Activated effector memory CD4-positive, alpha-beta T cell treated with anti-CD3 and anti-CD28 coated beads, Interleukin-2, amount 50 U/mL, for 16 hours (primary cell): ENCODE results near the gene EPC1.

Source experiments
- DNase-seq: peaks from one replicate; pipeline ENCODE4 v3.0.0-alpha.2; 2020

Gene EPC1

GRCh38 chr10:32330214-32330613 lies 16.7 kb downstream of the EPC1 start:
- no peak for DNase-seq

- DNase-seq: no peak
Observed at GRCh38 chr10:32329061-32329460, 17.9 kb downstream of the EPC1 start.

GRCh38 chr10:32328499-32328898 lies 18.5 kb downstream of the EPC1 start:
- DNase-seq: no peak

- DNase-seq: no peak
Observed at GRCh38 chr10:32327364-32327691, 19.6 kb downstream of the EPC1 start.

GRCh38 chr10:32326680-32327363 lies 20.1 kb downstream of the EPC1 start:
- DNase-seq: no peak

GRCh38 chr10:32326119-32326518 lies 20.8 kb downstream of the EPC1 start:
- no peak for DNase-seq

GRCh38 chr10:32323051-32323450 lies 23.9 kb downstream of the EPC1 start:
- no peak for DNase-seq

GRCh38 chr10:32321016-32321631 lies 25.8 kb downstream of the EPC1 start:
- DNase-seq: no peak

- no peak for DNase-seq
Observed at GRCh38 chr10:32318476-32318896, 28.5 kb downstream of the EPC1 start.

GRCh38 chr10:32317795-32318357 lies 29.1 kb downstream of the EPC1 start:
- DNase-seq: no peak

GRCh38 chr10:32315424-32315823 lies 31.5 kb downstream of the EPC1 start:
- no peak for DNase-seq

- DNase-seq: no peak
Observed at GRCh38 chr10:32314588-32314987, 32.4 kb downstream of the EPC1 start.

GRCh38 chr10:32308027-32308603 lies 38.8 kb downstream of the EPC1 start:
- DNase-seq: no peak

GRCh38 chr10:32307609-32308008 lies 39.3 kb downstream of the EPC1 start:
- no peak for DNase-seq

- DNase-seq: no peak
Observed at GRCh38 chr10:32299354-32299980, 47.5 kb downstream of the EPC1 start.

GRCh38 chr10:32298075-32298812 lies 48.7 kb downstream of the EPC1 start:
- DNase-seq: no peak

GRCh38 chr10:32295027-32295426 lies 51.9 kb downstream of the EPC1 start:
- no peak for DNase-seq

GRCh38 chr10:32293581-32293980 lies 53.4 kb downstream of the EPC1 start:
- DNase-seq: no peak

GRCh38 chr10:32279795-32280194 lies 67.2 kb downstream of the EPC1 start:
- DNase-seq: no peak

GRCh38 chr10:32273336-32273735 lies 73.6 kb downstream of the EPC1 start:
- no peak for DNase-seq

GRCh38 chr10:32271617-32272016 lies 75.3 kb downstream of the EPC1 start:
- DNase-seq: no peak

GRCh38 chr10:32269343-32270100 lies 77.4 kb downstream of the EPC1 start:
- no peak for DNase-seq
